HepG2 (cell line): ENCODE results near the gene ITCH. TPM values are rescaled to one million over a fixed set of nuclear protein-coding genes. Genes with fewer than 3 reads are reported as not detected.

Experiments used
- AKNA ChIP-seq: sonication (generic); formaldehyde crosslinking; IDR thresholded peaks from 2 replicates; pipeline ENCODE4 v1.4.0; 2020; ENCODE audit warnings: missing genetic modification reagents, borderline replicate concordance
- ATAD3A ChIP-seq: sonication (generic); formaldehyde crosslinking; IDR thresholded peaks from 2 replicates; pipeline ENCODE4 v1.4.0; 2020; ENCODE audit warnings: missing genetic modification reagents
- CENPT ChIP-seq: sonication (generic); formaldehyde crosslinking; IDR thresholded peaks from 2 replicates; pipeline ENCODE4 v1.8.0; 2022; ENCODE audit warnings: low read depth, mild to moderate bottlenecking, moderate library complexity, missing genetic modification reagents
- ERF ChIP-seq: IDR thresholded peaks from 2 replicates; pipeline ENCODE4 v1.6.1; 2018; ENCODE audit warnings: missing biosample characterization, missing genetic modification reagents
- FOXP1 ChIP-seq, 2 experiments: fragments of 450-650 bp in 1 of 2; IDR thresholded peaks; 2 replicates each; pipeline ENCODE4 v1.6.1; 2017 to 2018; ENCODE audit warnings: antibody characterized with exemption in 1 of 2
- KLF16 ChIP-seq, 2 experiments: sonication (generic) in 1 of 2; formaldehyde crosslinking in 1 of 2; IDR thresholded peaks; 2 replicates each; pipeline versions ENCODE4 v1.6.1 to v1.8.0; 2016 to 2023; ENCODE audit warnings: missing genetic modification reagents in 2 of 2, missing compliant biosample characterization in 1 of 2
- NRL ChIP-seq: sonication (generic); formaldehyde crosslinking; IDR thresholded peaks from 2 replicates; pipeline ENCODE4 v1.5.0; 2020; ENCODE audit warnings: missing genetic modification reagents, mild to moderate bottlenecking, moderate library complexity, borderline replicate concordance
- PLSCR1 ChIP-seq: sonication (generic); formaldehyde crosslinking; IDR thresholded peaks from 2 replicates; pipeline ENCODE4 v1.5.0; 2020; ENCODE audit warnings: missing genetic modification reagents, mild to moderate bottlenecking, borderline replicate concordance
- POGZ ChIP-seq: sonication (generic); formaldehyde crosslinking; IDR thresholded peaks from 2 replicates; pipeline ENCODE4 v1.4.0; 2020; ENCODE audit warnings: mild to moderate bottlenecking, missing genetic modification reagents
- SETDB1 ChIP-seq: sonication (generic); formaldehyde crosslinking; IDR thresholded peaks from 2 replicates; pipeline ENCODE4 v1.5.1; 2020; ENCODE audit warnings: missing genetic modification reagents, mild to moderate bottlenecking, borderline replicate concordance
- TOE1 ChIP-seq: sonication (generic); formaldehyde crosslinking; IDR thresholded peaks from 2 replicates; pipeline ENCODE4 v1.4.0; 2020; ENCODE audit warnings: mild to moderate bottlenecking, missing genetic modification reagents
- TSC22D2 ChIP-seq: sonication (generic); formaldehyde crosslinking; IDR thresholded peaks from 2 replicates; pipeline ENCODE4 v1.5.1; 2020; ENCODE audit warnings: missing genetic modification reagents, mild to moderate bottlenecking, borderline replicate concordance
- ZGPAT ChIP-seq: IDR thresholded peaks from 2 replicates; pipeline ENCODE4 v1.6.1; 2016; ENCODE audit warnings: mild to moderate bottlenecking
- ZNF136 ChIP-seq: sonication (generic); formaldehyde crosslinking; IDR thresholded peaks from 2 replicates; pipeline ENCODE4 v1.8.1; 2022; ENCODE audit warnings: low read depth, mild to moderate bottlenecking, moderate library complexity, missing genetic modification reagents
- ZNF382 ChIP-seq: sonication (generic); formaldehyde crosslinking; IDR thresholded peaks from 2 replicates; pipeline ENCODE4 v1.5.0; 2020; ENCODE audit warnings: missing genetic modification reagents, mild to moderate bottlenecking, borderline replicate concordance
- ZNF496 ChIP-seq: sonication (generic); formaldehyde crosslinking; IDR thresholded peaks from 2 replicates; pipeline ENCODE4 v1.8.1; 2023; ENCODE audit warnings: mild to moderate bottlenecking, moderate library complexity, missing genetic modification reagents; ENCODE audit not compliant: insufficient replicate concordance
- ZNF782 ChIP-seq: sonication (generic); formaldehyde crosslinking; IDR thresholded peaks from 2 replicates; pipeline ENCODE4 v1.4.0; 2020; ENCODE audit warnings: missing genetic modification reagents, mild to moderate bottlenecking, borderline replicate concordance
- ZNF788 ChIP-seq: sonication (generic); formaldehyde crosslinking; IDR thresholded peaks from 2 replicates; pipeline ENCODE4 v1.5.0; 2020; ENCODE audit warnings: mild to moderate bottlenecking, missing genetic modification reagents, borderline replicate concordance
- ZSCAN31 ChIP-seq: sonication (generic); formaldehyde crosslinking; IDR thresholded peaks from 2 replicates; pipeline ENCODE4 v1.5.0; 2020; ENCODE audit warnings: low read depth, mild to moderate bottlenecking, missing genetic modification reagents
- polyA plus RNA-seq, 8 experiments: library from polyadenylated mRNA; depleted of rRNA in 3 of 8; stranded (reverse) in 7 of 8; unstranded in 1 of 8; fragments of >200 nt; fragmentation: Illumina TruSeq in 4 of 8; extraction: Trizol in 4 of 8; gene quantifications; 2 replicates each; pipeline versions ENCODE4 v1.2.1 to v1.2.3, GENCODE V29; 2011 to 2016; ENCODE audit warnings: low read depth in 4 of 8, missing spikeins in 1 of 8, mixed read lengths in 1 of 8; ENCODE audit not compliant: insufficient read depth in 1 of 8
- total RNA-seq, 5 experiments: library from RNA; depleted of rRNA; stranded (reverse); fragments of >200 nt; fragmentation: Illumina TruSeq; extraction: Trizol; gene quantifications; 2 replicates each; pipeline ENCODE4 v1.2.3, GENCODE V29; 2016; ENCODE audit warnings: low read depth in 1 of 5
- TF ChIP-seq, protein P1 (sequence below): sonication (generic); formaldehyde crosslinking; IDR thresholded peaks from 2 replicates; pipeline ENCODE4 v1.5.0; 2020; ENCODE audit warnings: missing genetic modification reagents

ITCH gene
- total and polyA plus RNA-seq, 2 of the 13 experiments (the other 11 are each of a cell fraction or from before 2014, with no cell fraction given), result 20.5 to 112 TPM

GRCh38 chr20:34363062-34363464 lies at the start of gene ITCH (continued):
- TF ChIP-seq NRL (CRISPR knock-in tag), result peak; percentile 95; the same call in 1 of the 2 replicates
- no peak for TF ChIP-seq PLSCR1 (CRISPR knock-in tag)
- TF ChIP-seq TSC22D2 (CRISPR knock-in tag), result peak; percentile 81; the same call in 1 of the 2 replicates
- TF ChIP-seq, protein P1, sequence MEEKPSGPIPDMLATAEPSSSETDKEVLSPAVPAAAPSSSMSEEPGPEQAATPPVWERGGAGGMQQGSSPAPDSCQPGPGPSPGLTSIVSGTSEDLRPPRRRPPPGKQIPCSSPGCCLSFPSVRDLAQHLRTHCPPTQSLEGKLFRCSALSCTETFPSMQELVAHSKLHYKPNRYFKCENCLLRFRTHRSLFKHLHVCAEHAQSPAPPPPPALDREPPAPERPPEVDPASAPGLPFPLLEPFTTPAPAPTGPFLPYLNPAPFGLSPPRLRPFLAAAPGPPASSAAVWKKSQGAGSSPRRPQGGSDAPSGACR, result no peak; the same call in 1 of the 2 replicates
- TF ChIP-seq POGZ, result peak; percentile 18; the same call in 1 of the 2 replicates
- TF ChIP-seq CENPT, result no peak
- no peak; the same call in 1 of the 2 replicates for TF ChIP-seq ZNF782
- no peak for TF ChIP-seq SETDB1 (CRISPR knock-in tag)
- peak in 1 of 2 experiments; percentile 87; a peak in 2 of 4 replicates for TF ChIP-seq KLF16 (CRISPR knock-in tag; IDR thresholded peaks at IDR 0.05)
- TF ChIP-seq ZNF382, result no peak
- TF ChIP-seq FOXP1 (IDR thresholded peaks at IDR 0.05), result no peak
- no peak for TF ChIP-seq FOXP1 (CRISPR knock-in tag; IDR thresholded peaks at IDR 0.05)
- TF ChIP-seq ZGPAT, result peak; percentile 78
- peak; percentile 81; the same call in 1 of the 2 replicates for TF ChIP-seq ZNF788 (CRISPR knock-in tag)
- TF ChIP-seq ERF (CRISPR knock-in tag), result peak; percentile 89
- TF ChIP-seq ZSCAN31 (CRISPR knock-in tag), result 0 out of 2 replicates have a peak, but pooled peaks have one; percentile 75
- peak; percentile 80; the same call in 1 of the 2 replicates for TF ChIP-seq AKNA (CRISPR knock-in tag)
- TF ChIP-seq ATAD3A (CRISPR knock-in tag), result no peak; the same call in 1 of the 2 replicates
- TF ChIP-seq TOE1 (CRISPR knock-in tag), result 0 out of 2 replicates have a peak, but pooled peaks have one; percentile 25
- no peak for TF ChIP-seq ZNF136 (CRISPR knock-in tag)
- TF ChIP-seq ZNF496 (CRISPR knock-in tag), result no peak
